Parathyroid adenoma (tissue), 2 donors: ENCODE measurements around the gene LRIG1.

Experiments
- H2AFZ ChIP-seq: fragments of 300-600 bp; sonication (generic); one replicate; pipeline ENCODE4 v1.7.0; 2017; ENCODE audit warnings: antibody characterized with exemption, mild to moderate bottlenecking
- H3K27ac ChIP-seq: fragments of 300-600 bp; sonication (generic); one replicate; pipeline ENCODE4 v1.7.0; 2017
- H3K27me3 ChIP-seq: fragments of 300-600 bp; sonication (generic); one replicate; pipeline ENCODE4 v1.7.0; 2017; ENCODE audit warnings: low read length; ENCODE audit not compliant: control insufficient read depth, insufficient read depth
- H3K36me3 ChIP-seq: fragments of 300-600 bp; sonication (generic); one replicate; pipeline ENCODE4 v1.7.0; 2017; ENCODE audit warnings: low read length; ENCODE audit not compliant: control insufficient read depth, insufficient read depth
- H3K4me1 ChIP-seq: fragments of 300-600 bp; sonication (generic); one replicate; pipeline ENCODE4 v1.7.0; 2017; ENCODE audit warnings: control low read depth
- H3K4me2 ChIP-seq: fragments of 300-600 bp; sonication (generic); one replicate; pipeline ENCODE4 v1.7.0; 2017; ENCODE audit warnings: low read length
- H3K4me3 ChIP-seq: fragments of 300-600 bp; sonication (generic); one replicate; pipeline ENCODE4 v1.7.0; 2017; ENCODE audit warnings: low read depth, low read length
- H3K79me2 ChIP-seq: fragments of 300-600 bp; sonication (generic); one replicate; pipeline ENCODE4 v1.7.0; 2017; ENCODE audit warnings: control low read depth
- H3K9ac ChIP-seq: fragments of 300-600 bp; sonication (generic); one replicate; pipeline ENCODE4 v1.7.0; 2017; ENCODE audit warnings: mild to moderate bottlenecking
- H3K9me3 ChIP-seq: fragments of 300-600 bp; sonication (generic); one replicate; pipeline ENCODE4 v1.7.0; 2017; ENCODE audit warnings: low read length; ENCODE audit not compliant: control insufficient read depth
- TF ChIP-seq, protein P1 (sequence below): fragments of 300-600 bp; sonication (generic); IDR thresholded peaks from one replicate; pipeline ENCODE4 v1.7.0; 2017; ENCODE audit warnings: antibody characterized with exemption, mild to moderate bottlenecking
- donor health status: primary hyperparathyroidism.

The LRIG1 gene

GRCh38 chr3:66538390-66538789 is 37.6 kb upstream of the LRIG1 start:
- TF ChIP-seq, protein P1, sequence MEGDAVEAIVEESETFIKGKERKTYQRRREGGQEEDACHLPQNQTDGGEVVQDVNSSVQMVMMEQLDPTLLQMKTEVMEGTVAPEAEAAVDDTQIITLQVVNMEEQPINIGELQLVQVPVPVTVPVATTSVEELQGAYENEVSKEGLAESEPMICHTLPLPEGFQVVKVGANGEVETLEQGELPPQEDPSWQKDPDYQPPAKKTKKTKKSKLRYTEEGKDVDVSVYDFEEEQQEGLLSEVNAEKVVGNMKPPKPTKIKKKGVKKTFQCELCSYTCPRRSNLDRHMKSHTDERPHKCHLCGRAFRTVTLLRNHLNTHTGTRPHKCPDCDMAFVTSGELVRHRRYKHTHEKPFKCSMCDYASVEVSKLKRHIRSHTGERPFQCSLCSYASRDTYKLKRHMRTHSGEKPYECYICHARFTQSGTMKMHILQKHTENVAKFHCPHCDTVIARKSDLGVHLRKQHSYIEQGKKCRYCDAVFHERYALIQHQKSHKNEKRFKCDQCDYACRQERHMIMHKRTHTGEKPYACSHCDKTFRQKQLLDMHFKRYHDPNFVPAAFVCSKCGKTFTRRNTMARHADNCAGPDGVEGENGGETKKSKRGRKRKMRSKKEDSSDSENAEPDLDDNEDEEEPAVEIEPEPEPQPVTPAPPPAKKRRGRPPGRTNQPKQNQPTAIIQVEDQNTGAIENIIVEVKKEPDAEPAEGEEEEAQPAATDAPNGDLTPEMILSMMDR, result no peak
- Histone ChIP-seq H3K9me3 (no peaks in the 10 kb centered on the region), H3K4me3 (no peak overlapping the region), H3K27me3 (no peaks in the 10 kb centered on the region), H3K79me2 (no peaks in the 10 kb centered on the region), H3K36me3 (no peaks in the 10 kb centered on the region), H3K27ac (no peak overlapping the region), H3K4me2 (no peak overlapping the region), H3K4me1 (no peaks in the 10 kb centered on the region), H2AFZ (no peak overlapping the region), H3K9ac (no peak overlapping the region)

GRCh38 chr3:66537735-66538134 is 36.9 kb upstream of the LRIG1 start:
- no peaks in the 10 kb centered on the region for H3K4me1 ChIP-seq
- no peak overlapping the region for H3K4me2 ChIP-seq
- no peak overlapping the region for H3K27ac ChIP-seq
- no peak overlapping the region for H3K4me3 ChIP-seq
- no peak overlapping the region for H2AFZ ChIP-seq
- TF ChIP-seq, protein P1, result no peak
- H3K36me3 ChIP-seq, result no peaks in the 10 kb centered on the region
- no peaks in the 10 kb centered on the region for H3K27me3 ChIP-seq
- H3K79me2 ChIP-seq, result no peaks in the 10 kb centered on the region
- H3K9me3 ChIP-seq, result no peaks in the 10 kb centered on the region
- H3K9ac ChIP-seq, result no peak overlapping the region

DNA sequence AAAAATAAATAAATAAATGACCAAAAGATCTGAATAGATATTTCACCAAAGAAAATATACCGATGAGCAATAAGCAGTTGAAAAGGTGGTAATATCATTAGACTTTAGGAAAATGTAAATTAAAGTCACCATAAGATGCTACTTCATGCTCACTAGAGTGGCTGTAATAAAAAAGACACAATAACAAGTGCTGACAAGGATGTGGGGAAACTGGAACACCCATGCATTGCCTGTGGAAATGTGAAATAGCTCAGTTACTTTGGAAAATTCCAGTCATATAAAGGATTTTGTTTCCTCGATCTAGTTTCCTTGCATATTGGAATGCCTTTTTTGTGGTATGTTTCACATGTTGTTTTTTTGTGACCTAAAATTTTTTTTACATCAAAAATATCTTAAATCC is 36.0 kb upstream of the LRIG1 start:
- no peaks in the 10 kb centered on the region for H3K79me2 ChIP-seq
- H3K4me2 ChIP-seq, result no peak overlapping the region
- no peaks in the 10 kb centered on the region for H3K9me3 ChIP-seq
- H3K9ac ChIP-seq, result no peak overlapping the region
- no peak overlapping the region for H3K4me3 ChIP-seq
- no peak overlapping the region for H3K27ac ChIP-seq
- H3K4me1 ChIP-seq, result no peaks in the 10 kb centered on the region
- H3K36me3 ChIP-seq, result no peaks in the 10 kb centered on the region
- no peaks in the 10 kb centered on the region for H3K27me3 ChIP-seq
- TF ChIP-seq, protein P1, result no peak
- no peak overlapping the region for H2AFZ ChIP-seq

GRCh38 chr3:66534304-66534845 is 33.6 kb upstream of the LRIG1 start:
- no peak overlapping the region for H3K9ac ChIP-seq
- no peaks in the 10 kb centered on the region for H3K27me3 ChIP-seq
- H3K4me3 ChIP-seq, result no peak overlapping the region
- no peak overlapping the region for H3K27ac ChIP-seq
- no peaks in the 10 kb centered on the region for H3K9me3 ChIP-seq
- H3K4me2 ChIP-seq, result no peak overlapping the region
- TF ChIP-seq, protein P1, result no peak
- no peaks in the 10 kb centered on the region for H3K4me1 ChIP-seq
- no peaks in the 10 kb centered on the region for H3K79me2 ChIP-seq
- H2AFZ ChIP-seq, result no peak overlapping the region
- H3K36me3 ChIP-seq, result no peaks in the 10 kb centered on the region

- no peaks in the 10 kb centered on the region for H3K79me2 ChIP-seq
- TF ChIP-seq, protein P1, result no peak
- no peaks in the 10 kb centered on the region for H3K9me3 ChIP-seq
- H2AFZ ChIP-seq, result no peak overlapping the region
- H3K36me3 ChIP-seq, result no peaks in the 10 kb centered on the region
- no peak overlapping the region for H3K9ac ChIP-seq
- no peak overlapping the region for H3K4me3 ChIP-seq
- no peaks in the 10 kb centered on the region for H3K27me3 ChIP-seq
- H3K27ac ChIP-seq, result no peak overlapping the region
- no peak overlapping the region for H3K4me2 ChIP-seq
- H3K4me1 ChIP-seq, result no peaks in the 10 kb centered on the region
These were observed 31.8 kb upstream of the LRIG1 start for GRCh38 chr3:66532613-66533012.
